SK-N-SH (cell line): ENCODE data around the gene ATP11C.

Experiments used
- CHD2 ChIP-seq: fragments of 150-350 bp; IDR thresholded peaks from 2 replicates; pipeline ENCODE4 v1.6.1; 2018; ENCODE audit warnings: low read length; ENCODE audit not compliant: partially characterized antibody
- ELF1 ChIP-seq: IDR thresholded peaks from 2 replicates; pipeline ENCODE4 v1.4.0; 2012
- EP300 ChIP-seq, 2 experiments: IDR thresholded peaks; 2 replicates each; pipeline versions ENCODE4 v1.4.0 to v1.6.1; 2012; ENCODE audit warnings: borderline replicate concordance in 1 of 2, low read depth in 1 of 2, low read length in 1 of 2
- FOXM1 ChIP-seq: IDR thresholded peaks from 2 replicates; pipeline ENCODE4 v1.4.0; 2012; ENCODE audit warnings: low read depth, mild to moderate bottlenecking
- PBX3 ChIP-seq: IDR thresholded peaks from 2 replicates; pipeline ENCODE4; 2012
- POLR2AphosphoS5 ChIP-seq: IDR thresholded peaks from 2 replicates; pipeline ENCODE4 v1.6.1; 2012; ENCODE audit warnings: low read depth, low read length
- RFX5 ChIP-seq: IDR thresholded peaks from 2 replicates; pipeline ENCODE4 v1.6.1; 2012; ENCODE audit warnings: mild to moderate bottlenecking, improper control_type of control experiment, low read length
- TAF1 ChIP-seq: IDR thresholded peaks from 2 replicates; pipeline ENCODE4 v1.6.1; 2012; ENCODE audit warnings: low read depth, mild to moderate bottlenecking, low read length, moderate library complexity, borderline replicate concordance
- TF ChIP-seq, protein P1 (sequence below): fragments of 200-600 bp; sonication (generic); IDR thresholded peaks from 2 replicates; pipeline ENCODE4 v1.6.1; 2017; ENCODE audit warnings: antibody characterized with exemption, mild to moderate bottlenecking, moderate library complexity

- TF ChIP-seq, protein P1, sequence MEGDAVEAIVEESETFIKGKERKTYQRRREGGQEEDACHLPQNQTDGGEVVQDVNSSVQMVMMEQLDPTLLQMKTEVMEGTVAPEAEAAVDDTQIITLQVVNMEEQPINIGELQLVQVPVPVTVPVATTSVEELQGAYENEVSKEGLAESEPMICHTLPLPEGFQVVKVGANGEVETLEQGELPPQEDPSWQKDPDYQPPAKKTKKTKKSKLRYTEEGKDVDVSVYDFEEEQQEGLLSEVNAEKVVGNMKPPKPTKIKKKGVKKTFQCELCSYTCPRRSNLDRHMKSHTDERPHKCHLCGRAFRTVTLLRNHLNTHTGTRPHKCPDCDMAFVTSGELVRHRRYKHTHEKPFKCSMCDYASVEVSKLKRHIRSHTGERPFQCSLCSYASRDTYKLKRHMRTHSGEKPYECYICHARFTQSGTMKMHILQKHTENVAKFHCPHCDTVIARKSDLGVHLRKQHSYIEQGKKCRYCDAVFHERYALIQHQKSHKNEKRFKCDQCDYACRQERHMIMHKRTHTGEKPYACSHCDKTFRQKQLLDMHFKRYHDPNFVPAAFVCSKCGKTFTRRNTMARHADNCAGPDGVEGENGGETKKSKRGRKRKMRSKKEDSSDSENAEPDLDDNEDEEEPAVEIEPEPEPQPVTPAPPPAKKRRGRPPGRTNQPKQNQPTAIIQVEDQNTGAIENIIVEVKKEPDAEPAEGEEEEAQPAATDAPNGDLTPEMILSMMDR, result no peak
- TF ChIP-seq RFX5 (no peak), POLR2AphosphoS5 (no peak), EP300 (IDR thresholded peaks at IDR 0.05; ENCODE audit: borderline replicate concordance in 1 of 2, low read depth in 1 of 2, low read length in 1 of 2) (no peak), TAF1 (no peak), CHD2 (no peak), ELF1 (no peak), PBX3 (no peak), FOXM1 (no peak)
Measured at GRCh38 chrX:139816204-139816603, 116.6 kb downstream of the ATP11C start.
